Lung (tissue), 12 donors: ENCODE measurements around the gene AKR7A2. TPM values are rescaled to one million over a fixed set of nuclear protein-coding genes. Genes with fewer than 3 reads are reported as not detected.

Experiments used
- ATAC-seq: fragments of 200-7000 bp; cut with Tn5 transposase; one replicate; pipeline ENCODE4 v1.9.1; 2020; ENCODE audit warnings: moderate number of reproducible peaks; ENCODE audit not compliant: insufficient read depth, low FRiP score
- DNase-seq, 3 donors: peaks; one replicate each; pipeline ENCODE4 v3.0.0-alpha.2; 2013 to 2017
- H3K27ac ChIP-seq, 2 donors: one replicate each; pipeline ENCODE4 v1.5.1; 2013; ENCODE audit warnings: mild to moderate bottlenecking in 2 of 2, moderate library complexity in 2 of 2, control low read depth in 1 of 2, inconsistent platforms in 1 of 2, low read depth in 1 of 2, low read length in 1 of 2
- H3K27me3 ChIP-seq, 3 donors: one replicate each; pipeline ENCODE4 v1.5.1; 2013; ENCODE audit warnings: low read length in 2 of 3; ENCODE audit not compliant: control insufficient read depth in 3 of 3, insufficient read depth in 3 of 3
- H3K36me3 ChIP-seq, 4 donors: one replicate each; pipeline ENCODE4 v1.5.1; 2013; ENCODE audit warnings: low read length in 4 of 4, mild to moderate bottlenecking in 1 of 4, moderate library complexity in 1 of 4; ENCODE audit not compliant: control insufficient read depth in 4 of 4, insufficient read depth in 4 of 4
- H3K4me1 ChIP-seq, 5 donors: one replicate each; pipeline ENCODE4 v1.5.1; 2013; ENCODE audit warnings: low read length in 5 of 5, mild to moderate bottlenecking in 2 of 5, moderate library complexity in 1 of 5; ENCODE audit not compliant: control insufficient read depth in 5 of 5, insufficient read depth in 5 of 5
- H3K4me3 ChIP-seq: one replicate; pipeline ENCODE4 v1.5.1; 2013; ENCODE audit warnings: mild to moderate bottlenecking, control low read depth, moderate library complexity
- H3K9ac ChIP-seq, 2 donors: one replicate each; pipeline ENCODE4 v1.5.1; 2013; ENCODE audit warnings: low read length in 2 of 2, control low read depth in 1 of 2; ENCODE audit not compliant: insufficient read depth in 1 of 2
- H3K9me3 ChIP-seq, 4 donors: one replicate each; pipeline ENCODE4 v1.5.1; 2013; ENCODE audit warnings: low read length in 3 of 4, mild to moderate bottlenecking in 1 of 4, moderate library complexity in 1 of 4; ENCODE audit not compliant: control insufficient read depth in 4 of 4, insufficient read depth in 3 of 4
- CTCF ChIP-seq: IDR thresholded peaks from 2 replicates; pipeline ENCODE4 v1.5.1; 2012; ENCODE audit warnings: mild to moderate bottlenecking; ENCODE audit errors: control extremely low read depth, extremely low read depth
- WGBS, 2 donors: extraction: QIAGEN DNeasy Blood & Tissue Kit; methylation state at CpG; one replicate each; pipeline ENCODE4 v1.1.7; 2013; 5-methylcytosine and 5-hydroxymethylcytosine counted together
- polyA plus RNA-seq, 2 donors: library from polyadenylated mRNA; stranded (reverse); fragments of 200-250 nt; gene quantifications; one replicate each; pipeline ENCODE4 v1.2.1, GENCODE V29; 2013
- total RNA-seq, 2 donors: library from RNA; depleted of rRNA in 1 of 2; stranded (reverse); fragments of >200 nt in 1 of 2; gene quantifications; one replicate each; pipeline ENCODE4 v1.2.1, GENCODE V29; 2014 to 2021
- donor health status: control.
- donor health status: control.
- donor health status: Bipolar disorder and iron deficiency.
- donor health status: healthy.
- donor health status: DM: yes; HTN: yes; CAD: no.

The AKR7A2 gene
- total and polyA plus RNA-seq, 4 donors, result 15.3 to 54.0 (median 43.0) TPM

DNA sequence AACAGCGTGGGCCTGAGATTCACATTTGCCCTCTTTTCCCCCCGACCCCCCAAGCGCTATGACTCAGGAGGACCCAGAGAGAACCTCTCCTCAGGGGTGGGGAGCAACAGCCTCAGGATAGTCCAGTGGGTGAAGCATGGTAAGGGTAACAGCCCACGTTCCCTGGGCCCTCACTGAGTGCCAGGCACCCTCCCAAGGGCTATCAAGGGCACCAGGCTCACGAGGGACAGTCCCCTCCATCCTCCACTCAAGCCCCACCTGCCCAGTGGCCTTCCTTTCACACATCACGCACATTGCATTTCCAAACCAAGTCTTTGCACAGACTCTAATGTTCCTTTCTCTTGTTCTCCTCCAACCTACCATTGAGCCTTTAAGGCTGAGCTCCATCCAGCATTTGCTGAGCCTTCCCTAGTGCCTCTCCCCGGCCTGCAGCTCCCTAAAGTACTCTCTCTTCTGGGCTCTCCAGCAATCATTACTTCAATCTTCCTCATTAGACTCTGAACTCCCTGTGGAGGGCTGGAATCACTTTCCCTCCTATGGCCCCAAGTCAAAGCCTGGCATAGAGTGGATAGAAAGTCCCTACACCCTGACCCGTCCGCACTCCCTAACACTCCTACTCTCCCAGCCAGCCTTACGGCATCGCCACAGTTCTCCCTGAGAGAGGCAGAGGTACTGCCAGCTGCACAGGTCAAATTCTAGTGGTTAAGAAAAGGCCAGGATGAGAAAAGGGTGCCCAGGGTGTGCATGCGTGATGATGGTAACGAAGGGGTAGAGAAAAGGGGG lies 1.0 kb downstream of the AKR7A2 start:
- Histone ChIP-seq H3K4me3 (peak overlapping the region; percentile 82), H3K36me3 (peaks cover 0 to 22% (median 16%) of the 10 kb centered on the region in 4 donors), H3K27ac (peak overlapping the region in 1 of 2 donors; percentile 78), H3K9ac (peak overlapping the region; percentile 1 to 39), H3K27me3 (no peaks in the 10 kb centered on the region), H3K9me3 (no peaks in the 10 kb centered on the region), H3K4me1 (peaks cover 0 to 24% (median 9%) of the 10 kb centered on the region in 5 donors)
- DNase-seq (peak in 1 of 3 donors; percentile 40), ATAC-seq (no peak)
- TF ChIP-seq CTCF, result no peak
- 49 to 53% methylated on average over 12 to 13 of the region's 13 CpGs for WGBS, 2 donors

DNA sequence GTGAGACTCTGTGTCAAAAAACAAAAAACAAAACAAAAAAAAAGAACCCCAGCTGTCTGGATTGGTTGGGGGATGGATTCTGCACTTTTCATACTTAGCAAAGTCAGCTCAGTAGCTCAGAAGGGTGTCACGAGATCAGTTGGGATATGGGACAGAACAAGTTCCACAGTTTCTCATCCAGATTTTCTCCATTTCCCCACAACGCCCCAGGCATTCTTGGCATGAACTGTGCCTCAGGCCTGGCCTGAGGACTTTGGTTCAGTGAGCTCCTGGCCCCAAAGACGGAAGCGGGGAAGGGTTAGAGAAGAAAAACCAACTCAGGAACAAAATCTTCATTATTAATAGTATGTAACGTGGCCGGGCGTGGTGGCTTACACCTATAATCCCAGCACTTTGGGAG lies 1.9 kb downstream of the AKR7A2 start:
- 93 to 94% methylated on average over 7 of the region's 7 CpGs for WGBS, 2 donors
- H3K9ac ChIP-seq, result no peak overlapping the region
- TF ChIP-seq CTCF, result no peak
- DNase-seq, result no peak
- H3K4me1 ChIP-seq, result peaks cover 0 to 24% (median 9%) of the 10 kb centered on the region in 5 donors
- no peak overlapping the region for H3K4me3 ChIP-seq
- no peaks in the 10 kb centered on the region for H3K9me3 ChIP-seq
- H3K27ac ChIP-seq, result no peak overlapping the region
- no peaks in the 10 kb centered on the region for H3K27me3 ChIP-seq
- H3K36me3 ChIP-seq, result peaks cover 0 to 30% (median 24%) of the 10 kb centered on the region in 4 donors
- ATAC-seq, result no peak

DNA sequence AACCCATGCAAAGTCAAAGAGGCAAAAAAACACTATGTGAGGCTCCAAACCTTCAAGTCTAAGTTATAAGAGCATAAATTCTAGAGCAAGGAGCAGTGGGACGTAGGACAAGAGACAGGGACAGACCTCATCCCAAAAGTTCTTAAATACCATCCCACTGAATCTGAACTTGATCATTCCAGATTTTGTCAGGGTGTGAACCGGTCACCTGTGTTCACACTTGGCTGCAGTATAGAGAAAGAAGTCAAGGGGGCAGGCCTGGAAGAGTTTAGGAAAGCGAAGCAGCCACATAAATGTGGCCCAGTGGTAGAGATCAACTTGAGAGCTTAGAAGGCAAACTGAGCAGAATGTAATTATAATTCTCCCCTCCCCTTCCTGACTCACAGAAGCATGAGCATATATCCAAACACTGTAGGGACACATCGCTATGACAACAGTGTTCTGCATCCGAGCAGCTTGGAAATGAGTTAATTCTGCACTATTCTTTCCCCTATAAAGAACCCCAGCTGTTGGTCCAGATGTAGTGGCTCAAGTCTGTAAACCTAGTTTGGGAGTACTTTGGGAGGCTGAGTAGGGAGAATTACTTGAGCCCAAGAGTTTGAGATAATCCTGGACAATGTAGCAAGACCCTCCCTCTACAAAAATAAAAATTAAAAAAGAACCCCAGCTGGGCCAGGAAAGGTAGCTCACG lies 2.7 kb downstream of the AKR7A2 start:
- H3K4me3 ChIP-seq, result no peak overlapping the region
- no peak overlapping the region for H3K9ac ChIP-seq
- TF ChIP-seq CTCF, result no peak
- H3K36me3 ChIP-seq, result peaks cover 0 to 34% (median 32%) of the 10 kb centered on the region in 4 donors
- peaks cover 0 to 21% (median 9%) of the 10 kb centered on the region in 5 donors for H3K4me1 ChIP-seq
- no peaks in the 10 kb centered on the region for H3K9me3 ChIP-seq
- no peaks in the 10 kb centered on the region for H3K27me3 ChIP-seq
- ATAC-seq (no peak), DNase-seq (peak in 2 of 3 donors; percentile 7 to 21)
- H3K27ac ChIP-seq, result no peak overlapping the region
- WGBS, 2 donors, result 89 to 94% methylated on average over 6 of the region's 6 CpGs
